ENCODE measurements around the gene EXOC3L4. TPM values are rescaled to one million over a fixed set of nuclear protein-coding genes. Genes with fewer than 3 reads are reported as not detected.

Gene EXOC3L4
- total and polyA plus RNA-seq, 2 of the 8 experiments (the other 6 are each of a cell fraction or from before 2014, with no cell fraction given), result 0.45 to 0.57 TPM

- TF ChIP-seq SIX5 (IDR thresholded peaks at IDR 0.05; ENCODE audit: low read depth, low read length), result no peak
- no peak for TF ChIP-seq SP1 (IDR thresholded peaks at IDR 0.05; ENCODE audit: low read depth, low read length)
- peak; percentile 84 for TF ChIP-seq ASH2L (IDR thresholded peaks at IDR 0.05; ENCODE audit: low read length)
- TF ChIP-seq TCF12 (IDR thresholded peaks at IDR 0.05; ENCODE audit: low read depth, low read length), result no peak
- TF ChIP-seq NANOG (IDR thresholded peaks at IDR 0.05; ENCODE audit: insufficient read depth, low read depth, low read length, poor library complexity, severe bottlenecking), result no peak
- TF ChIP-seq RBBP5 (IDR thresholded peaks at IDR 0.05; ENCODE audit: borderline replicate concordance, low read depth, low read length), result peak; percentile 70; the same call in 1 of the 2 replicates
- peak; percentile 27; the same call in 1 of the 2 replicates for TF ChIP-seq CHD2 (IDR thresholded peaks at IDR 0.05; ENCODE audit: low read length)
- no peak for TF ChIP-seq CTBP2 (IDR thresholded peaks at IDR 0.05; ENCODE audit: borderline replicate concordance, insufficient read depth, insufficient read length, low read length)
- no peak for TF ChIP-seq FOSL1 (IDR thresholded peaks at IDR 0.05; ENCODE audit: insufficient read depth, low read depth, low read length)
- TF ChIP-seq RAD21 (IDR thresholded peaks at IDR 0.05 in 1 of 2, conservative IDR thresholded peaks at IDR 0.05 in 1 of 2; ENCODE audit: low read depth in 2 of 2, low read length in 2 of 2), result no peak
- TF ChIP-seq, protein P1, sequence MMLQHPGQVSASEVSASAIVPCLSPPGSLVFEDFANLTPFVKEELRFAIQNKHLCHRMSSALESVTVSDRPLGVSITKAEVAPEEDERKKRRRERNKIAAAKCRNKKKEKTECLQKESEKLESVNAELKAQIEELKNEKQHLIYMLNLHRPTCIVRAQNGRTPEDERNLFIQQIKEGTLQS (IDR thresholded peaks at IDR 0.05; ENCODE audit: insufficient read depth, low read depth, low read length), result no peak
- no peak for TF ChIP-seq USF2 (IDR thresholded peaks at IDR 0.05; ENCODE audit: low read length)
- TF ChIP-seq, protein P2, sequence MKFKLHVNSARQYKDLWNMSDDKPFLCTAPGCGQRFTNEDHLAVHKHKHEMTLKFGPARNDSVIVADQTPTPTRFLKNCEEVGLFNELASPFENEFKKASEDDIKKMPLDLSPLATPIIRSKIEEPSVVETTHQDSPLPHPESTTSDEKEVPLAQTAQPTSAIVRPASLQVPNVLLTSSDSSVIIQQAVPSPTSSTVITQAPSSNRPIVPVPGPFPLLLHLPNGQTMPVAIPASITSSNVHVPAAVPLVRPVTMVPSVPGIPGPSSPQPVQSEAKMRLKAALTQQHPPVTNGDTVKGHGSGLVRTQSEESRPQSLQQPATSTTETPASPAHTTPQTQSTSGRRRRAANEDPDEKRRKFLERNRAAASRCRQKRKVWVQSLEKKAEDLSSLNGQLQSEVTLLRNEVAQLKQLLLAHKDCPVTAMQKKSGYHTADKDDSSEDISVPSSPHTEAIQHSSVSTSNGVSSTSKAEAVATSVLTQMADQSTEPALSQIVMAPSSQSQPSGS (IDR thresholded peaks at IDR 0.05; ENCODE audit: low read length), result no peak
- peak; percentile 68 for TF ChIP-seq NRF1 (IDR thresholded peaks at IDR 0.05; ENCODE audit: low read depth, low read length)
- peak; percentile 72 for TF ChIP-seq E2F6 (IDR thresholded peaks at IDR 0.05)
- TF ChIP-seq CBX5 (IDR thresholded peaks at IDR 0.05; ENCODE audit: low read depth, low read length), result no peak
- no peak for TF ChIP-seq BACH1 (IDR thresholded peaks at IDR 0.05; ENCODE audit: low read length)
- TF ChIP-seq POU5F1 (IDR thresholded peaks at IDR 0.05; ENCODE audit: low read depth, low read length), result no peak
- no peak for TF ChIP-seq BRCA1 (IDR thresholded peaks at IDR 0.05; ENCODE audit: low read depth, low read length)
Observed at GRCh38 chr14:103057372-103058163, 37.0 kb upstream of the EXOC3L4 start, which contains the start of gene CDC42BPB (continued).

Measured in H1 (cell line).